Measurements from ENCODE around the gene LBX2.
A peak's percentile ranks its signal among the peaks of the same experiment; 100 is the strongest.
"Not testable (repeated sequence)": the region's sequence is repeated elsewhere in the genome, so short reads cannot be mapped to it uniquely, and the experiment has no call there.

Gene LBX2

GRCh38 chr2:74481961-74482800 lies 17.2 kb downstream of the LBX2 start:
- DNase-seq, result peak; percentile 35

DNA sequence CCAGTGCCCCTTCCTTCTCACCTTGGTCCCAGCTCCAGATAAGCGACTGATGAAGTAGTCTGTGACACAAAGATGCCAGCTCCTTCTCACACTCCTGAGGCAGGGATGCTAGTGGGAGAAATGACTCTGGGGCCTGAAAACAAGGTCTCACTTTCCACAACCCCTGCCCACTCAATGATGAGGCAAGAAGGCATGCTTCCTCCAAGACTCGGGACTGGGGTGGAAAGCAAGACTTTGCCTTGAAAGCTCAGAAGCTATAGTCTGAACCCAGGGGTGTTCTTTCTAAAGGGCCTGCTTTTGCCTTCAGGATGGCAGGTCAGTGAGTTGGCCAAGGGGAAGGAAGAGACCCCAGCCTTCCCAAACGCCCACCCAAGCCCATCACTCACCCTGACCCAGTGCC lies 18.0 kb downstream of the LBX2 start:
- no peak for DNase-seq

- DNase-seq, result no peak
These were observed 24.5 kb downstream of the LBX2 start for GRCh38 chr2:74474899-74475298.

DNA sequence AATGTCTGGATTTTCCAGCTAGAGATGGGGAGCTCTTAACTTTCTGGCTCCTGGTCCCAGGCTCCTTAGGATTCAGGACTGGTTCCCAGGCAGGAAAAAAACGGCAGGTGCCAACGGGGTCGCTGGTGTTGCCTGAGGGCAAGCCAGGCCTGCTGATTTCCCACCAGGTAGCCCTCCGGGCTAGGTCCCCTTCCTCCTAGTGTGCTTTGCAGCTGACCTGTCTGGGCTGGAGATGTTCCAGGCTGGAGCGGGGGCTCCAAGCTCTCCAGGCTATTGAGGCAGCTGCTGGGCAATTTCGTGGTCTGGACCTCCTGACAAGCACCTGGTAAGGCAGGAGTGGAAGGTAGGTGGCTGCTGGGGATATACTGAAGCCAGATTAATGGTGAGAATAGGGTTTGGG lies 24.9 kb downstream of the LBX2 start:
- DNase-seq, result no peak

- DNase-seq, result no peak
These were observed 26.5 kb downstream of the LBX2 start for GRCh38 chr2:74472945-74473258.

- peak; percentile 94 for DNase-seq
These were observed 27.1 kb downstream of the LBX2 start, which contains the start of gene MRPL53 for GRCh38 chr2:74472086-74472944. Gene MRPL53 (minus strand): TSS chr2:74472680. CDS start chr2:74472660, 20 bp downstream.

DNA sequence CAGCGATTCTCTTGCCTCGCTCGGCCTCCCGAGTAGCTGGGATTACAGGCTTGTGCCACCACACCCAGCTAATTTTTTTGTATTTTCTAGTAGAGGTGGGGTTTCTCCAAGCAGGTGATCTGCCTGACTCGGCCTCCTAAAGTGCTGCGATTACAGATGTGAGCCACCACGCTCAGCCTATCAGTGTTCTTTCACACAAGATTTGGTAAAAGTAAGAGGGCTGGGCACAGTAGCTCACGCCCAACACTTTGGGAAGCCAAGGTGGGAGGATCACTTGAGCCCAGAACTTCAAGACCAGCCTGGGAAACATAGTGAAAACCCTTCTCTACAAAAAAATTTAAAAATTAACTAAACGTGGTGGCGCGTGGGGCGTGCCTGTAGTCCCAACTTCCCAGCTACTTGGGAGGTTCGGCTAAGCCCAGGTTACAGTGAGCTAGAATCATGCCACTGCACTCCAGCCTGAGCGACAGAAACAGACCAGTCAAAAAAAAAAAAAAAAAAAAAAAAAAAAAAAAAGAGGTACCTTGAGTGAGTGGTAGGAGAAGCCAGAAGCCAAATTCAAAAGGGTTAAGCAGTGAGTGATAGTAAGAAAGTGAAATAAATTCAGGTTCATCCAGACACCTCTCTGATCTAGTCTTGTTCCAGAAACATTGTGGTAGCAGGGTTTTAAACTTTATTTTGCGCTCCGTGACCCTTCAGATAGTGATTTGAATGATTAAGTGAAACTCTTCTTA lies 27.9 kb downstream of the LBX2 start:
- DNase-seq, result peak; percentile 34

GRCh38 chr2:74470742-74471141 lies 28.7 kb downstream of the LBX2 start:
- DNase-seq, result not testable (repeated sequence)

GRCh38 chr2:74464406-74464805 lies 35.0 kb downstream of the LBX2 start:
- DNase-seq, result no peak

- no peak for DNase-seq
These were observed 36.7 kb downstream of the LBX2 start for GRCh38 chr2:74462786-74463105.

GRCh38 chr2:74462054-74462785 lies 37.2 kb downstream of the LBX2 start:
- DNase-seq, result no peak

- no peak for DNase-seq
These were observed 38.0 kb downstream of the LBX2 start for GRCh38 chr2:74461187-74462053.

- not testable (repeated sequence) for DNase-seq
These were observed 39.2 kb downstream of the LBX2 start for GRCh38 chr2:74460187-74460586.

- not testable (repeated sequence) for DNase-seq
These were observed 39.8 kb downstream of the LBX2 start for GRCh38 chr2:74459503-74460118.

GRCh38 chr2:74458938-74459363 lies 40.5 kb downstream of the LBX2 start:
- DNase-seq, result no peak

- peak; percentile 100 for DNase-seq
These were observed 41.1 kb downstream of the LBX2 start, which contains the start of gene WBP1 for GRCh38 chr2:74458132-74458937. Gene WBP1 (plus strand): TSS chr2:74458438. CDS start chr2:74458603, 165 bp downstream.

DNA sequence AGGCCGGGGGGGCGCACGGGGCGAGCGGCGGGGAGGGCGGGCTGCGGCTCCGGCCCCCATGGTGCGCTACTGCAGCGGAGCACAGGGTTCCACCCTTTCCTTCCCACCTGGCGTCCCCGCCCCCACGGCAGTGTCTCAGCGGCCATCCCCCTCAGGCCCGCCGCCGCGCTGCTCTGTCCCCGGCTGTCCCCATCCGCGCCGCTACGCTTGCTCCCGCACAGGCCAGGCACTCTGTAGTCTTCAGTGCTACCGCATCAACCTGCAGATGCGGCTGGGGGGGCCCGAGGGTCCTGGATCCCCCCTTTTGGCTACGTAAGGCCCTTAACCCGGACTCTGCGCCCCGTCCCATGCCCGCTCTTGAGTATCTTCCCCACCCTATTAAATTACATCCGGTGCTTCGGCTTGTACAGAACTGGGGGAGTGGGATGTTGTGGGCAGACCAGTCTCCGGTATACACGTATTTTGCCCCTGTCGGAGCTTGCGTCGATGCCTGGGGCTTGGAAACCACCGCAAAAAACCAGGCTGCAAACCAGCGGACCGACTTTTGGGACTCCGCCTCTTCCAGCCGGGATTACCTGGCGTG lies 41.8 kb downstream of the LBX2 start:
- DNase-seq, result peak; percentile 54

- peak; percentile 14 for DNase-seq
These were observed 42.3 kb downstream of the LBX2 start for GRCh38 chr2:74457129-74457548.

GRCh38 chr2:74454654-74455511 lies 44.5 kb downstream of the LBX2 start, which contains the start of gene INO80B:
Gene INO80B (plus strand): TSS chr2:74455087. CDS start chr2:74455117, 30 bp downstream.
- peak; percentile 98 for DNase-seq

Measured in hematopoietic multipotent progenitor cell treated with erythropoietin and hydrocortisone succinate and interleukin-3 and kit ligand, for 8 days (in vitro differentiated cells).